ENCODE data around the gene ANKRD20A1.
"Not testable (repeated sequence)": the region's sequence is repeated elsewhere in the genome, so short reads cannot be mapped to it uniquely, and the experiment has no call there.

DNA sequence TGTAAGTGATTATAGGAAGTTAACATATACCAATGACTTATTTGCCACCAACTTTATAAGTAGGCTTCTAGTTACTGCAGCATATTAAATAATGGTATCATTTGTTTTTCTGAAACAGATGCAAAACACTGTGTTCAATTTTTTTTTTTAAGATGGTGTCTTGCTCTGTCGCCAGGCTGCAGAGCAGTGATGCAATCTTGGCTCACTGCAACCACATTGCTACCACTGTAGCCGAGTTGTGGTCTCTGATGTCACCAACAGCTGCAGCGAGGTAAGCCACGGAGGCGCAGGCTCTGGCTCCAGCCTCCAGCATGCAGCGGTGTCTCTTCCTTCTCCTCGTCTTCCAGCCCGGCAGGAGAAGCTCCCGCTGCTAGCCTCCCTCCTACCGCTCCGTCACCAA, 26.6 kb upstream of the ANKRD20A1 start:
- TF ChIP-seq EZH2 (IDR thresholded peaks at IDR 0.05; ENCODE audit: insufficient read depth, poor library complexity, severe bottlenecking); EZH2phosphoT487 (IDR thresholded peaks at IDR 0.05; ENCODE audit: insufficient read depth, low read depth): not testable (repeated sequence)

Measured in GM23248 (cell line).